Kidney capillary endothelial cell (primary cell): ENCODE data around the gene PSAPL1.

ENCODE experiments used
- DNase-seq: peaks from one replicate; pipeline ENCODE4 v3.0.0-alpha.2; 2018; ENCODE audit warnings: low spot score

PSAPL1 gene

DNA sequence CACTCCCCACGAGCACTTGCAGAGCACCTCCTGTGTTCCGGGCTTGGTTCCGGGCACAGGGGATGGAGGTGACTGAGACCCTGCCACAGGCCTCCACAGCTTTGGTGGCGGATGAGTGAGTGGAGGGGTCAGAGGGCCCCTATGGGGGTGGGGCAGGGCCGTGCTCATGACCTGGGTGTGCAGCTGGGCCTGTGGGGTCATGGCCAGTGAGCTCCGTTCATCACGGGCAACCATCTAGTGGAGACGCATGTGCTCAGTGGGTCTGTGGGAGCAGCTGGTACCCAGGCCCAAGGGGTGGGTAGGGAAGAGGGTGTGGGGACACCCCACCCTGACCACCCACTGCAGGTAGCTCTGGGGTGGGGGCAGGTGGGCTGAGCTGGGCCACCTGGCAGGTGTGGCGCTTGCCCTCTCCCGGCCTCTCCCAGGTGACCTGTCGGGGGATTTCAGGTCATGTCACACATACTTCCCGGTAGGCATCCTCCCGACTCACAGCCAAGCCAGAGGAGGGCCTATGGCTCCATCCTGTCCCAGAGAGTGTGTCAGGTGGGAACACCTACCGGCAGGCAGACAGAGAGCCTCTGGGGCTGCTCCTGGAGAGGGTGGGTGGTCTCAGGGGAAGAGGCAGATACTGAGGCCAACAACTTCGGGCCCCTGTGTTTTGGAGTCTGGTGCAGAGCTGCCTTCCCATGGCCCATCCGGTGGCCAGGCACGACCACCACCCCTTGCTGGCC, 3.6 kb downstream of the PSAPL1 start:
- no peak for DNase-seq

GRCh38 chr4:7430368-7430964, 4.3 kb downstream of the PSAPL1 start:
- DNase-seq, result no peak

DNA sequence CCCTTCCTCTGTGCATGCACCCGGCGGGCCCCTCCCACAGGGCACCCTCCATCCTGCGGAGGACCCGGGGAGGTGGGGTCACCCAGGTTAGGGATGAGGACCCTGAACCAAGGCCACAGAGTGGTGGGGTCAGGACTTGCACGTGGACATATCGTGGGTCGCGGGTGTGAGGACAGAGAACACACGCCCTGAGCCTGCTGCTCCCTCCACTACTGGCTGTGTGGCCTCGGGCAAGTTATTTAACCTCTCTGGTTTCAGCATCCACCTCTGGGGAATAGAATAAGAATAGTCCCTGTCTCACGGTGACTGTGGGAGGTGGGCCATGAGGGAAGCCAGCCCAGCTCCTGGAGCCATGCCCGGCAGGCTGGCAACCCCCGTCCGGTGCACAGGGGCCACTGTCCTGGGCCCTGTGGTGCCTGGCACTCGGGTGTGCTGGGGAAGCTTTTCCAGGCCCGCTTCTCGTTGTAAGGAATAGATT, 5.1 kb downstream of the PSAPL1 start:
- no peak for DNase-seq

- DNase-seq, result no peak
Observed at GRCh38 chr4:7429069-7429416, 5.7 kb downstream of the PSAPL1 start.

DNA sequence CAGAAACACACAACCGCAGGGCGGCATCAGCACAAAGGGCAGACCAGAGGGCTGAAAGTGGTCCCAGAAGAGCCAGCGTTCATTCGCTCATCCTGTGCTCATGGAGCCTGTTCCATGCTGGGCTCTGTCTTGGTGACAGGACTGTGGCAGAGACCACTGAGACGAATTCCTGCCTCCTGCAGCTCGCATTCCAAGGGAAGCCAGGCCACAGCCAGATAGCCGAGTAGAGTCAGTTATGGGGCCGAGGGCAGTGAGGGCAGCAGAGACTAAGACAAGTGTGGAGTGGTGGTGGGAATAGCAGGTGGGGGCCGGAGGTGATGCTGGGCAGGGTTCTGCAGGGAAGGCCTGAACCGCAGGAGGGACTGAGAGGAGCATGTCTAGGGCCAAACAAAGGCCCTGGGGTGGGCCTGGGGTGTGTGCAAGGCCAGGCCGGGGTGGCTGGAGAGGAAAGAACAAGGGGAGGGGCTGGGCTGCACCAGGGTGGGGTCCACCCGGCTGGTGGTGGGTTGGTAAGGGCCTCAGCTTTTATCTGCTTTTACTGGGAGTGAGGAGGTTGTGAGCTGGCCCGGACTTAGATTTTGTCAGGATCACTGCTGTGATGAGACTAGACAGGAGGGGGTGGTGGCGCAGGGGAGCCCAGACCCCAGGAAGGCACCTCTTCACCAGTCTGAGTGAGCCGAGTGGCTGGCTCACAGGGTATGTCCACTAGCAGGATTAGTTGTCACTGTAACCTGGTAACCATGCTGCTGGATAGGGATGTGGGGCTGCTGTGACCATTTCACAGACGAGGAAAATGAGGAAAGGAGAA, 6.3 kb downstream of the PSAPL1 start:
- no peak for DNase-seq

DNA sequence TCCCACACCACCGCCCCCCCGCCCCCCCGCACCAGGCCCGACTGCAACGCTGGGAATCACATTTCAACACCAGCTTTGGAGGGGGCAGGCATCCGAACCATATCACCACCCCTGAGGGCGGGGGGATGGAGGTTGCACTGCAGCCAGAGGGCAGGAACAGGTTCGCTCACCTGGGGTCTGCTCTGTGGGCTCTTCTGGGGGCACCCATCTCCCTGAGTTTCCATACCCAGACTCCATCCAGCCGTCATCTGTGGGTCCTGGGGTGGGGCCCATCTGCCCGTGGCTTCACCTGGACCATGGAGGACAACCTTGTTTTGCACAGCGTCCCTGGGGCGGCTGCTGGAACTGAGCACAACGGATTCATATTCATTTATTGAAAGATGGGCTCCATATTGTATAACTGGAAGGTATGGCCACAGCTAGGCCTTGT, 6.9 kb downstream of the PSAPL1 start:
- no peak for DNase-seq

DNA sequence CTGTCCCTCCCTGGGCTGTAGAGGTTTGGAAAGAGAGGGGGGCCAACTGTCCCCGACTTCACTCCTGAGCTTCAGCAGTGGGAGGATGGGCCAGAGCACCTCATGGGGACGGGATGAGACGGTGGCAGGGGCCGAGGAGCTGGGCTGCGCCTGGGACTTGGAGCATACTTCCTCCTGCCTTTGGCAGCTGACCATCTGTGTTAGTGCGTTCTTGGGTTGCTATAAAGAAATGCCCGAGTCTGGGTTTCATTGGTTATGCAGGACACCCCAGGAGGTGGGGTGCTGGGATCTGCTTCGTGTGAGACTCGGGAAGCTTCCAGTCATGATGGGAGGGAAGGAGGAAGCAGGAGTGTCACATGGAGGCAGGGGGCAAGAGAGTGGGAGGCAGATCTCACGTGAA, 7.4 kb downstream of the PSAPL1 start:
- no peak for DNase-seq

DNA sequence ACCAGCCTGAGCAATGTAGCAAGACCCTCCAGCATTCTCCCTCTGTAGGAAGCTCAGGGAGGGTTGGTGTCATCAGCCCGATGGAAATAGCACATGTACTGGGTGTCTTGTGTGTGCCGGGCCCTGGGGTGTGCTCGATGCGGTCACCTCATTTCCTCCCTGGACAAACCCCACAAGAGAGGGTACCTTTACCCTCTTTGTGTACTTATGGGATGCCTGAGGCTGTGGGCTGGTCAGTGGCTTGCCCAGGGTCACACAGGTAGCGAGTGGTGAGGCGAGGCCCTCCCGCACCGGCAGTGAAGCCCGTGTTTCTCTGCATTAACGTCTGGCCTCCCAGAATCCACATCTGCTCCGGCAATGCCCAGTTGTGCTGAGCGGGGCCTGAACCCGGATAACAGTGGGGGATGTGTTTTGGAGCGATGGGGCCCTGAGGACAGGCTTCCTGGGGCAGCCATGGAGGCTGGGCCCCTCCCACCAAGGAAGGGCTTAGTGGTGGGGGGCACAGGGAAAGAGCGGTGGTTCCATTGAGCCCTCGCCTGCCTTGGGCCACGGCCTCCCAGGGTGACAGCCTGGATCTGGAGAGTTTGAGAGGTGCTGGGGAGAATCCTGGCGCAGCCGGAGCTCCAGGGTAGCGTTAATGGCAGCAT, 8.1 kb downstream of the PSAPL1 start:
- no peak for DNase-seq

GRCh38 chr4:7425591-7426468, 8.9 kb downstream of the PSAPL1 start:
- DNase-seq, result no peak

DNA sequence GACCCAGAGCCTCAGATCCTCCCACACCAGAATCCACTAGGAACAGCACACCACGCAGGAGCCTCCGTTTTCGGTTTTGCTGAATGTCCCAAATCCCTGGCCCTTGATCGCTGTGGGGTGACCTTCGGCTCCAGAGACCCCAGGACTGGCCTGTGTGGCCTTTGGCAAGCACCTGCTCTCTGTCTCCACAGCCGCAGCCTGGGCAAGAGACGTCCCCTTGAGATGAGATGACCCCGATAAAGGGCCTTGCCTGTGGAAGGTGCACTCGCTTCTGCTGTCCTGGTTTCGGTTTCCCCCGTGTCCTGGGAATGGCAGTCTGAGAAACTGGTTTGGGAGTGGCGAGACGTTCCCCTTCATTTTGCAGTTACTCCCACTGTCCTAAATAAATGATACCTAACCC, 9.6 kb downstream of the PSAPL1 start:
- DNase-seq, result no peak

- DNase-seq, result no peak
Observed at GRCh38 chr4:7424553-7425111, 10.1 kb downstream of the PSAPL1 start.

GRCh38 chr4:7423801-7424552, 10.8 kb downstream of the PSAPL1 start:
- no peak for DNase-seq

DNA sequence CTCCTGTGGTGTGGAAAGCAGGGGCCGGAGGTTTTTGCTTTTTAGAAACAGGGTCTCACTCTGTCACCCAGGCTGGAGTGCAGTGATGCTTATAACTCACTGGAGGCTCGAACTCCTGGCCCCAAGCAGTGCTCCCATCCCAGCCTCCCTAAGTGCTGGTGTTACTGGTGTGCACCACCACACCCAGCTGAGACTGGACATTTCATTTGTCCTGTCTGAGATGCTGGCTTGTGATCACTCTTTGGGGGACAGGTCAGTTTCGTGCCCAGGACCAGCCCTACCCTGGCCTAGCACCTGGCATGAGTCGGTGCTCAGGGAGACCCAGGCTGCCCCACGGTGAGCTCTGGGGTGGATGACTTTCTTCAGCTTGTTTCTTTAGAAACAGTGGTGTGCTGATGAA, 11.3 kb downstream of the PSAPL1 start:
- DNase-seq, result no peak

DNA sequence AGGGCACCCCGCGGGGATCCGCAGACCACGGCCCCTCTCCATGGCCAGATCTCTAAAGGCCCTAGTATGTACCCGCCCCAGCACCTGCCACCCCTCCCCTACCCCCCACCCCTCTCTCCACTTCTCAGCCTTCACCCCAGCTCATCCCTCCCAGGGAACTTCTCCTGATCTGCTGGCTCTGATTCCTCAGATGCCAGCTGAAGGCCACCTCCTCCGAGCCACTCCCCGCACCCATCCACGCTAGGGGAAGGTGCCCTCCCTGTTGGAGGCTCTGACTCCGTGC, 11.9 kb downstream of the PSAPL1 start:
- DNase-seq, result no peak

DNA sequence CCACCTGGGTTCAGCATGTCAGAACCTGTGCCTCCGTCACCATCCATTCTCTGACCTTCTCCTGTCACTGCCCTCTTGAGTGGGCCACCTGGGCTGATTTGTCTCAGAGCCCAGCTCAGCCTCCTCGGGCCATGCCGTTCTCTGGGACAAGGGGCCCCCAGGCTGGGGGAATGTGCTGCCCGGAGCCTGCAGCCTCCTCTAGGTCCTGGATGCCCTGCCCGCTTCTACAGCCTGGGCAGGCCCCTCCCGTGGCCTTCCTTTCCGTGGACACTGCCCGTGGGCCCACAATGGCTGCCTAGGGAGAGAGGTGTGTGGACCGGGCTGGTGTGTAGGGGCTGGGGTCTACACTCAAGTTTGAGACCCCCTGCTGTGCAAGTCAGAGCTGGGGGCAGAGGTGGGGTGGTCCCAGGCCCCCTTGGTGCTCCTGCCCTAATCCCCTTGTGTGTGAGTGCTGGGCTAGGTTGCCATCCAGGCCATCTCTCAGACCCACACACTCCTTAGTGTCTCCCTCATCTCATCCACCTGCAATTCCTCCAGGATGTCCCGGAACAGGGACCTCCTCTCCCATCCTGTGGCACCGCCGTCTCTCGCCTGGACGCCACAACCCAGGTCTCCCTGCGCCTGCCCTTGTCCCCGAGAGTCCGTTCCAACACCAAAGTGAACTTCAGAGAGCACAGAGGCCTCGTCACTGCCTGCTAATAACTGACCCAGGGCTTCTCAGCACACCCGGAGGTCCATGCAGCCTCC, 12.4 kb downstream of the PSAPL1 start:
- no peak for DNase-seq

DNA sequence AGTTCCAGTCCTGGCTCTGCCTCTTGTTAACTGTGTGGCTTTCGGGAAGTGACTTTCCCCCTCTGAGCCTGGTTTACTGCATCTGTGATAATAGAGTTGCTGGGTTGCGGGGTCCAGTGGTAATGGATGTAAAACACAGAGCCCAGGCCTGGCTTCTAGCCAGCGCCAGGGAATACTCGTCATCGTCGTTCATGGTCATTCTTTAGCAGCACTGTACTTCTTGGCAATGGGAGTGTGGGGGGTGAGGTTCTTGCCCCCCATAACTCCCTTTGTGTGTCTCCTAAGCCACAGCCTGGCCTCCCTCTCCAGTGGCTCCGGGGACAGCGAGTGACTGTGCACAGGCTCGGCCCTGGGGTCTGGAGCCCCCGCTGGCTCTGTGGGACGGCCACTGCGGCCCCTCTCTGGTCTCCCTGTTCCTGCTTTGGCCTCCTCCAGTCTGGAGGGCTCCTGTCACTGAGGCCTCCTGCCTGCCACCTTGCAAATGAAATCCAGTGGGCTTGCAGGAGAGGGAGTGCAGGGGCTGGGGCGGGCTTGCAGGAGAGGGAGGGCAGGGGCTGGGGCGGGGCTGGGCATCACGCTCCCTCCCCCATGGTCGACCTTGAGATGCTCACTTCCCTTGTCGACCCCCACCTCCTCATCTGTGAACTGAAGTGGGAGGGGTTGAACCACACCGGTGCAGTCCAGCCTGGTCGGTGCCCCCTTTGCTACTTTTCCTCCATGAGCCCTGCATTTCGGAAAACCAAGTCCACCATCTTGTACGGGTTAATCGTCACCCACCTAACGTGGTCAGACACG, 13.2 kb downstream of the PSAPL1 start:
- DNase-seq, result no peak

- DNase-seq, result no peak
Observed at GRCh38 chr4:7420661-7421040, 14.1 kb downstream of the PSAPL1 start.

- DNase-seq, result no peak
Observed at GRCh38 chr4:7419961-7420660, 14.6 kb downstream of the PSAPL1 start.
